DMS79 treated with DMSO at 0.1 percent for 48 hours (cell line): ENCODE measurements around the gene ID4.
A peak's percentile ranks its signal among the peaks of the same experiment; 100 is the strongest.
"Not testable (repeated sequence)": the region's sequence is repeated elsewhere in the genome, so short reads cannot be mapped to it uniquely, and the experiment has no call there.

Experiments
- DNase-seq: peaks from one replicate; lab custom pipeline; 2025; lab: John Stamatoyannopoulos, UW

Gene ID4

GRCh38 chr6:19833947-19834346, 3.2 kb upstream of the ID4 start:
- no peak for DNase-seq

GRCh38 chr6:19834858-19835257, 2.3 kb upstream of the ID4 start:
- peak; percentile 21 for DNase-seq

- DNase-seq = no peak
These were observed 1.6 kb upstream of the ID4 start for GRCh38 chr6:19835605-19836004.

GRCh38 chr6:19837511-19838441, 606 bp downstream of the ID4 start:
- DNase-seq = no peak

- peak; percentile 95 for DNase-seq
These were observed 1.5 kb downstream of the ID4 start for GRCh38 chr6:19838442-19839236.

- no peak for DNase-seq
These were observed 2.0 kb downstream of the ID4 start for GRCh38 chr6:19839237-19839546.

- peak; percentile 52 for DNase-seq
These were observed 2.6 kb downstream of the ID4 start for GRCh38 chr6:19839788-19840187.

GRCh38 chr6:19841181-19841580, 4.0 kb downstream of the ID4 start:
- peak; percentile 57 for DNase-seq

- peak; percentile 75 for DNase-seq
These were observed 5.0 kb downstream of the ID4 start for GRCh38 chr6:19842030-19842615.

- DNase-seq = no peak
These were observed 7.5 kb downstream of the ID4 start for GRCh38 chr6:19844689-19845088.

GRCh38 chr6:19845266-19846041, 8.3 kb downstream of the ID4 start:
- DNase-seq = no peak

- no peak for DNase-seq
These were observed 11.4 kb downstream of the ID4 start for GRCh38 chr6:19848465-19849029.

GRCh38 chr6:19849196-19849595, 12.0 kb downstream of the ID4 start:
- no peak for DNase-seq

GRCh38 chr6:19849755-19850154, 12.6 kb downstream of the ID4 start:
- peak; percentile 58 for DNase-seq

GRCh38 chr6:19851241-19852089, 14.3 kb downstream of the ID4 start:
- DNase-seq = peak; percentile 96

GRCh38 chr6:19852090-19852457, 14.9 kb downstream of the ID4 start:
- DNase-seq = no peak

- no peak for DNase-seq
These were observed 15.8 kb downstream of the ID4 start for GRCh38 chr6:19852927-19853326.

- not testable (repeated sequence) for DNase-seq
These were observed 17.3 kb downstream of the ID4 start for GRCh38 chr6:19854421-19855015.

GRCh38 chr6:19855536-19855935, 18.4 kb downstream of the ID4 start:
- DNase-seq = no peak

- no peak for DNase-seq
These were observed 20.0 kb downstream of the ID4 start for GRCh38 chr6:19857139-19857538.
